Omental fat pad (tissue), 4 donors: ENCODE measurements around the gene RPUSD1. TPM values are rescaled to one million over a fixed set of nuclear protein-coding genes. Genes with fewer than 3 reads are reported as not detected.

Experiments used
- ATAC-seq: fragments of 150-250 bp; one replicate; pipeline ENCODE4 v1.9.1; 2016; ENCODE audit warnings: mild to moderate bottlenecking, moderate library complexity; ENCODE audit not compliant: low FRiP score
- DNase-seq: peaks from one replicate; pipeline ENCODE4 v3.0.0-alpha.2; 2019; ENCODE audit warnings: low spot score
- total RNA-seq, 4 donors: library from RNA; depleted of rRNA; stranded (reverse); fragments of >200 nt; gene quantifications; one replicate each; pipeline ENCODE4 v1.1.0, GENCODE V29; 2016
- TF ChIP-seq, protein P1 (sequence below), 3 donors: fragments of 450-650 bp; IDR thresholded peaks; one replicate each; pipeline ENCODE4 v1.5.1; 2016 to 2017; ENCODE audit warnings: antibody characterized with exemption in 3 of 3, mild to moderate bottlenecking in 3 of 3, moderate library complexity in 2 of 3

Gene RPUSD1
- total RNA-seq, 4 donors from 2014 or later, result 9.6 to 20.9 (median 13.7) TPM

GRCh38 chr16:770411-770810 is 17.8 kb downstream of the RPUSD1 start:
- no peak for DNase-seq
- no peak for ATAC-seq
- TF ChIP-seq, protein P1, sequence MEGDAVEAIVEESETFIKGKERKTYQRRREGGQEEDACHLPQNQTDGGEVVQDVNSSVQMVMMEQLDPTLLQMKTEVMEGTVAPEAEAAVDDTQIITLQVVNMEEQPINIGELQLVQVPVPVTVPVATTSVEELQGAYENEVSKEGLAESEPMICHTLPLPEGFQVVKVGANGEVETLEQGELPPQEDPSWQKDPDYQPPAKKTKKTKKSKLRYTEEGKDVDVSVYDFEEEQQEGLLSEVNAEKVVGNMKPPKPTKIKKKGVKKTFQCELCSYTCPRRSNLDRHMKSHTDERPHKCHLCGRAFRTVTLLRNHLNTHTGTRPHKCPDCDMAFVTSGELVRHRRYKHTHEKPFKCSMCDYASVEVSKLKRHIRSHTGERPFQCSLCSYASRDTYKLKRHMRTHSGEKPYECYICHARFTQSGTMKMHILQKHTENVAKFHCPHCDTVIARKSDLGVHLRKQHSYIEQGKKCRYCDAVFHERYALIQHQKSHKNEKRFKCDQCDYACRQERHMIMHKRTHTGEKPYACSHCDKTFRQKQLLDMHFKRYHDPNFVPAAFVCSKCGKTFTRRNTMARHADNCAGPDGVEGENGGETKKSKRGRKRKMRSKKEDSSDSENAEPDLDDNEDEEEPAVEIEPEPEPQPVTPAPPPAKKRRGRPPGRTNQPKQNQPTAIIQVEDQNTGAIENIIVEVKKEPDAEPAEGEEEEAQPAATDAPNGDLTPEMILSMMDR (IDR thresholded peaks at IDR 0.05), result no peak

- TF ChIP-seq, protein P1 (IDR thresholded peaks at IDR 0.05), result no peak
- ATAC-seq (peak; percentile 16), DNase-seq (no peak)
Measured at GRCh38 chr16:769934-770333, 18.2 kb downstream of the RPUSD1 start.

DNA sequence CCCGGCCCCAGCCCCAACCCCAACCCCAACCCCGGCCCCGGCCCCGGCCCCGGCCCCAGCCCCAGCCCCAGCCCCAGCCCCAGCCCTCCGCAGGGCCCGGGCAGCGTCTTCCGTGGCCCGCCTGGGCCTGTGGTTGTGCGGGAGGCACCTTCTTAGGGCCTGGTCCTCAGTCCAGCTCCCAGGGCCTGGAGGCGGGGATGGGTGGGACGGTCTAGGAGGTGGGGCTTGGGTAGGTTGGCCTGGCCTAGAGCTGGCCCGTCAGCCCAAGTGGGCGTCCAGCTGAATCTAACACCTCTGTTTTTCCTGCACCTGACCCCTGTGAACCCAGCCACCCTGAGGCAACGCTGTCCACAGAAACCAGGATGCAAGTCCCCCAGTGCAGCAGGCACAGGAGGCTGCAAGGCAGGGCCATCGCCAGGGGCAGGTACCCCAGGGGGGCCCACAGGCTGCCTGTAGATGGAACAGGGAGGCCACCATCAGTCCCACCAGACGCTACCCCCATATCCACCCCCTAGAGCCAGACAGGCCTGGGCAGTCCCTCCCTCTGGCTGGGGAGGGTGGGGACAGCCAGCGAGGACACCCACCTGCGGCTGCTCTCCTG is 18.9 kb downstream of the RPUSD1 start:
- TF ChIP-seq, protein P1 (IDR thresholded peaks at IDR 0.05), result no peak
- ATAC-seq (peak; percentile 20), DNase-seq (no peak)

GRCh38 chr16:768428-768827 is 19.8 kb downstream of the RPUSD1 start:
- TF ChIP-seq, protein P1 (IDR thresholded peaks at IDR 0.05), result no peak
- no peak for DNase-seq
- ATAC-seq, result no peak

DNA sequence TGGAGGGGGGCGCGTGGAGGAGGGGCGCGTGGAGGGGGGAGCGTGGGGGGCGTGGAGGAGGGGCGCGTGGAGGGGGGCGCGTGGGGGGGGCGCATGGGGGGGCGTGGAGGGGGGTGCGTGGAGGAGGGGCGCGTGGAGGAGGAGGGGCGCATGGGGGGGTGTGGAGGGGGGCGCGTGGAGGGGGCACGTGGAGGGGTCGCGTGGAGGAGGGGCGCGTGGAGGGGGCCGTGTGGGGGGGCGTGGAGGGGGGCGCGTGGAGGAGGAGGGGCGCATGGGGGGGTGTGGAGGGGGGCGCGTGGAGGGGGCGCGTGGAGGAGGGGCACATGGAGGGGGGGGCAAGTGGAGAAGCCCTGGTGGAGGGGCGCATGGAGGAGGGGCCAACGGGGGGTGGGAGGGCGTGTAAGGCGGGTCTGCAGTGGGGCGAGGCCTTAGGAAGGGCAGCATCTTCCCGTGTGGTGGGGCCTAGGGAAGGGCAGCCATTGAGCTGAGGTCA is 20.4 kb downstream of the RPUSD1 start:
- DNase-seq (no peak), ATAC-seq (no peak)
- TF ChIP-seq, protein P1 (IDR thresholded peaks at IDR 0.05), result no peak

- TF ChIP-seq, protein P1 (IDR thresholded peaks at IDR 0.05), result no peak
- no peak for ATAC-seq
- no peak for DNase-seq
Measured at GRCh38 chr16:766820-767640, 21.2 kb downstream of the RPUSD1 start.
